HCEC 1CT (cell line): Measurements from ENCODE around the gene RAD50.
"Not testable (repeated sequence)": the region's sequence is repeated elsewhere in the genome, so short reads cannot be mapped to it uniquely, and the experiment has no call there.

ENCODE experiments used
- DNase-seq: peaks from one replicate; pipeline ENCODE4 v3.0.0-alpha.2; 2017

The RAD50 gene

GRCh38 chr5:132677682-132678400 is 121.1 kb downstream of the RAD50 start:
- no peak for DNase-seq

- DNase-seq, result no peak
Measured at GRCh38 chr5:132678735-132679134, 122.0 kb downstream of the RAD50 start.

- DNase-seq, result no peak
Measured at GRCh38 chr5:132679166-132679565, 122.4 kb downstream of the RAD50 start.

GRCh38 chr5:132679717-132680380 is 123.1 kb downstream of the RAD50 start:
- DNase-seq, result no peak

- DNase-seq, result no peak
Measured at GRCh38 chr5:132680780-132681475, 124.2 kb downstream of the RAD50 start.

- DNase-seq, result no peak
Measured at GRCh38 chr5:132681476-132681831, 124.7 kb downstream of the RAD50 start.

GRCh38 chr5:132681983-132682382 is 125.2 kb downstream of the RAD50 start:
- no peak for DNase-seq

GRCh38 chr5:132684491-132684890 is 127.7 kb downstream of the RAD50 start:
- DNase-seq, result no peak

GRCh38 chr5:132684922-132685720 is 128.3 kb downstream of the RAD50 start:
- DNase-seq, result no peak

- DNase-seq, result no peak
Measured at GRCh38 chr5:132686193-132686592, 129.4 kb downstream of the RAD50 start.

GRCh38 chr5:132687995-132688394 is 131.2 kb downstream of the RAD50 start:
- no peak for DNase-seq

- DNase-seq, result peak; percentile 12
Measured at GRCh38 chr5:132688536-132689339, 132.0 kb downstream of the RAD50 start.

GRCh38 chr5:132689513-132689912 is 132.7 kb downstream of the RAD50 start:
- no peak for DNase-seq

- DNase-seq, result no peak
Measured at GRCh38 chr5:132690156-132690555, 133.4 kb downstream of the RAD50 start.

GRCh38 chr5:132691755-132692631 is 135.2 kb downstream of the RAD50 start:
- DNase-seq, result not testable (repeated sequence)

- DNase-seq, result no peak
Measured at GRCh38 chr5:132692632-132692967, 135.8 kb downstream of the RAD50 start.
